Activated naive CD4-positive, alpha-beta T cell (primary cell): Measurements from ENCODE around the gene MACC1.

ENCODE experiments used
- DNase-seq, 4 experiments: peaks; one replicate each; lab custom pipeline; 2025; lab: John Stamatoyannopoulos, UW

MACC1 gene

GRCh38 chr7:20176578-20177242 lies 40.5 kb downstream of the MACC1 start:
- no peak for DNase-seq

- no peak for DNase-seq
Observed at GRCh38 chr7:20173828-20174227, 43.4 kb downstream of the MACC1 start.

- no peak for DNase-seq
Observed at GRCh38 chr7:20172736-20173334, 44.3 kb downstream of the MACC1 start.

GRCh38 chr7:20170633-20171032 lies 46.6 kb downstream of the MACC1 start:
- no peak for DNase-seq

GRCh38 chr7:20165146-20165510 lies 52.1 kb downstream of the MACC1 start:
- DNase-seq = no peak

DNA sequence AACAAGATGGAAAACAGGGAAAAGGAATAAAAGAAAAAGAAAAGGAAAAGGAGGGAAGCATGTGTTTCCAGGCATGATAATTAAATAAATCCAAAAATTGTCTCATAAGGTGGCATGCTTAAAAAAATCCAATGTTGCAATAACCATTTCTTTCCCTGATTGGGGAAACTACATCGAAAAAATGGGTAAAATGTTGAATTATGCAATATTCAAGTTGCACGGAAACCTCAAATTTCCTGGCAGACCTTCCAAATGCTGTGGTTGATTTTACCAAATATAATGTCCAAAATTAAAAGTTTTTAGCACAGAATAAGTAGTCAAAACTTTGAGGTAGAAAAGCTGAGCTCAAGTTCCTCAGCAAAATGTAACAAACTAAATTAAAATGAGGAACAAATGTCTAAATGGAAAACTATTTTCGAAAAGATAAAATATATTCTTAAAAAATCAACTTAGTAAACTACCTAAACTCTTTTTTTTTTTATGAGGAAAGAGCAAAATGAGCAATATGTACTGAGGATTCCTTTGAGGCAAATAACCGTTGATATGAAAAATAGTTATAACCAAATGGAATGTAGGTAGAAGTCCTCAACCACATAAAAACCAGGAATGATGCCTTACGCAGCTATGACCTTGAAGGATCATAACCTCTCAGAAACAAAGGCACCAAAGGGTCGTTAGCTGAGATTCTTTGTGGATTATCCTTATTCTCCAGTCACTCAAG lies 52.6 kb downstream of the MACC1 start:
- no peak for DNase-seq

DNA sequence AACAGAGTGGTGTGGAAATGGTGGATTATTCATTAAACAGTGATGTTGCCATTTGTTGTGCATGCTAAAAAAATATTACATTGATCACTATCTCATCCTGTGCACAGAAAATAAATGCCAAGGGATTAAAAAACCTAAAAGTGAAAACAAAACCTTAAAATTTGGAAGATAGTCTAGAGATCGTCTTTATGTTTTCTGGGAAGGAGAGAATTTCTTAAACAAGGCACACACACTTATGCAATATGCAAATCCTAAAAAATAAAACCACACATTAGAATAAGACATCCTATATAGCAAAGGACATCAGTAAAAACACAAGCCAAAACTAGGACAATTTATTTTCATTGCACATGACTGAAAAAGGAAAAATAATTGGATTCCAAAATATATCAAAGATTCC lies 54.5 kb downstream of the MACC1 start:
- no peak for DNase-seq

DNA sequence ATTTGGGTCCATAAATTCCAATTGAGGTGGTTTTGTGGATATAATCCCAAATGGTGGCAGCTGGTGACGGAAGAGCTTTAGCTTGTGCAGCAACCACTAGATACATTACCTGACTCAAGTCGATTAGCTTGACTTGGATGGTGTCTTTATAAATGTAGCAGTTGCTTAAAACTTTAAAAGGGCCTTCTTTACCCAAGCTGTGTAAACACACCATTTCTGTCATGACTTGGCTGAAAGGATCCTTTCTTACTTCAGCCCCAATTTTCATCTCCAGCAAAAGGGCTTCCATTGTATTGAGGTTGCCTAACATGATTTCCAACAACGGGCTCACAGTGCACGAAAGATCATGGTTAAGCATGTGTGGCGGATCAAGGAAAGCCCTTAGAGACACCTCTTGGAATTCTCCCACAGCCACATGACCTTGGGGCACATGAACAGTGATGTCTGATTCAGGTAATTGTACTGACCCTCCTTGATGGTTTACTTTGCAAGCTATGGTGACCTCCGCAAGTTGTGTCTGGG lies 57.9 kb downstream of the MACC1 start:
- DNase-seq = no peak

GRCh38 chr7:20158684-20159083 lies 58.5 kb downstream of the MACC1 start:
- no peak for DNase-seq

GRCh38 chr7:20157456-20157855 lies 59.7 kb downstream of the MACC1 start:
- DNase-seq = no peak

DNA sequence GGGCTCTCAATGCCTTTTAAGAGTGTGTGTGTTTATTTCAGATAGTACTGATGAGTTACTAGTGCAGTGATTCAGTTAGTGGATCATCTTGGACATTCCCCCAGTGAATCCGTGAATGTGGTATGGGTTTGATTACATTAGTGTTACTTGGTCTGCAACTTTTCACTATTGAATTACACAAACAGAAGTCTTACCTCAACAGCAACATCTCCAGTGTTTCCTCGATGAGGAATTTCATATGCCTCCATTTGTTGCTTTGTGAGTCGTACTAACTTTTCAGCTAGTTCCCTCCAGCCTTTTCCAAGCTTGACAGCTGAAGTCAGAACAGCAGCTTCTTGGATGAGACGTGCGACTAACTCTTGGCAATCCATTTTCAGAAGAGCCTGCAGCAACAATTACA lies 63.2 kb downstream of the MACC1 start:
- no peak for DNase-seq

- no peak for DNase-seq
Observed at GRCh38 chr7:20153567-20153966, 63.6 kb downstream of the MACC1 start.

DNA sequence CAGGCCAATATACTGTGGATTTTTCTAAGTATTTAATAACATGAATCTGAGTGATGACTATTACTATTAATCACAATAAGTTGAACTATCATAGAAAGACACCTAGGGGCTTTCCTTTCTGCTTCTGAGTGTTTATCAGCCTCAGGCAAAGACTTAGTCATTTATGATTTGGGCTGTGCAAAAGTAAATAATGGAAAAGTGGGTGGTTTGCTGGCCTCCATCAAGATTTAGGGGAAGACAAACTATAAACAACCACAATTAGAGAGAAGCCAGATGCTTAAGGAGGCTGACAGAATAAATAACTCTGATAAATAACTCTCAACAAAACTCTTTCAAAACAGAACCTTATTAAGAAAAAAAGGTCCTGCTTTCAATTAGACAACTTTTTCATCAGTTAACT lies 64.7 kb downstream of the MACC1 start:
- no peak for DNase-seq

DNA sequence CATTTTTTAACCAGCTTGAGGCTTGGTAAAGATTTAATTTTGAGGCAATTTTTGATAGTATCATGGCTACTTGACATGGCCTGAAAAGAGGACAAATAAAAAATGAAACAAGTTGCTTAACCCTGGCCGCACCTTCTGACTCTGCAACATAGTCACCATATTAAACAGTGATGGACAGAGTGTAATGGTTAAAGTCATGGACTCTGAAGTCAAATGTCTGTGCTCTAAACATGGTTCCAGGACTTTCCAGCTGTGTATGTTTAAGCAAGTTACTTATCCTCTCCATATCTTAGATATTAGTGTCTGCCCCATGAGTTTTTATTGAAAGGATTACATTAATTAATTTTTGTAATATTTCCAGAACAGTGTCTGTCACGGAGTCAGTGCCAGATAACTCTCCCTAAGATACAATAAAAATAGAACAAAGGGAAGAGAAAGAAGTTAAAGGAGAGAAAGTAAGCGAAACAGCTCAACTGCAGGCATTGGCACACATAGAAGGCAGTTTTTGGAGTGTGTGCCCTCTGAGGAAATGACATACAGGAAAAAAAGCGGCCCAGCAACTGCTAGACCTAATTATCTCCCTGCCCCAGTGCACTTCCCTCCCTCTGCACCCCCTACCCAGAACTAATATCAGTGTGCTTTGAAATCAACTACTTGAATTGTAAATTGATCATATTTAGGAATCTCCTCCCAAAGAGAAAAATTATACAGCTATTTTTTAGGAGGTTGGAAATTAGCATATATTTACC lies 65.3 kb downstream of the MACC1 start:
- no peak for DNase-seq

- no peak for DNase-seq
Observed at GRCh38 chr7:20146451-20146850, 70.7 kb downstream of the MACC1 start.

DNA sequence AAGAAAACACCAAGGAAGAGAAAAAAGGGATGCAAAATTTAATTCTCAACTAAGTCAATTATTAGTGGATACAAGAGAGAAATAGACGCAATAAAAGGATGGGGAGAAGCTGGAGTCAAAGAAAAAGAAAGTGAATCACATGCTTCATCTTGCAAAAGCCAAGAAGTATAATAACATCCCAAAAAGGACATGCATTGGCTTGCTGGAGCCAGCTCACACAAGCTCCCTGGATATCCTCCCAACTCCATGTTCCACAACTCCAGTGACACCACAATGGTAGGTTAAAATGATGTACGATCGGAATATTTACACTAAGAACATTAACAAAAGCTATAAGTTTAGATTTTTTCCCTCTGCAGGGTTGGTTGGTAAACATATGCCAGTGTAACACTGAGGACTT lies 72.4 kb downstream of the MACC1 start:
- DNase-seq = no peak

GRCh38 chr7:20141666-20142065 lies 75.5 kb downstream of the MACC1 start:
- DNase-seq = no peak

- no peak for DNase-seq
Observed at GRCh38 chr7:20141002-20141345, 76.2 kb downstream of the MACC1 start.

DNA sequence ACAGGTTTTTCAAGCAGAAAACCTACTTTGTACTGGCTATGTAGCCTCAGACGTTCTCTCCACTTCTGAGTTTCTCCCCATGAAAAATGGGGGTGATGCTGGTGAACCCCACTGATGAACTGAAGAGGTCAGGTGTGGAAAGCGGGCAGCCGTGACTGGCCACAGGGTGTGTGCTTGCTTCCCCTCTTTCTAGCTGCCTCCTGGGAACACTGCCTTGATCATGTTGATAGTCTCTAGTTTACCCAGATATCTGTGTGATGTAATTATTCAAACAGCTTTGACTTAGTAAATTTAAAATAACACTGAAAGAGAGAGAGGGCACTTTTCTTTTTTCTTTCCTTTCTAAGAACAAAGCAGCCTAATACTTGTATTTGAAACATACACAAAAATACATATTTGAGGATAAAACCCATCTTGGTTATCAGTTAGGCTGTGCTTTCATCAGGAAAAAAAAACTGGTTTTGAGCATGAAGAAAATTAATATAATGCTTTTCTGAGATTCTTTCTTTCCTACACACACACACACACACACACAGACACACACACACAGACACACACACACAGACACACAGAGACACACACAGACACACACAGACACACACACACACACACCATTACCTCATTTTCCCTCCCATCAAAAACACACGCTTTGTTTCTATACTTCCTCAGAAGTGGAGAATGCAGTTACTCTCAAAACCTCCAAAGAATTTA lies 76.7 kb downstream of the MACC1 start:
- no peak for DNase-seq

- DNase-seq = no peak
Observed at GRCh38 chr7:20136647-20137046, 80.5 kb downstream of the MACC1 start.

GRCh38 chr7:20133803-20134202 lies 83.4 kb downstream of the MACC1 start:
- DNase-seq = no peak

GRCh38 chr7:20132585-20132984 lies 84.6 kb downstream of the MACC1 start:
- DNase-seq = no peak
